Body of pancreas (tissue), 4 donors: ENCODE results near the gene LBH.

ENCODE experiments used
- CTCF ChIP-seq, 7 experiments: fragments of 450-650 bp in 4 of 7; fragments of 200-600 bp in 3 of 7; sonication (generic) in 3 of 7; IDR thresholded peaks; one replicate each; pipeline ENCODE4 v1.5.1; 2016 to 2019; ENCODE audit warnings: antibody characterized with exemption in 7 of 7
- POLR2A ChIP-seq, 3 donors: fragments of 450-650 bp; IDR thresholded peaks; one replicate each; pipeline ENCODE4 v1.6.1; 2016; ENCODE audit warnings: antibody characterized with exemption in 3 of 3, mild to moderate bottlenecking in 2 of 3

- TF ChIP-seq CTCF (IDR thresholded peaks at IDR 0.05), result no peak
- TF ChIP-seq POLR2A (IDR thresholded peaks at IDR 0.05), result no peak
Measured at GRCh38 chr2:30266051-30266621, 34.8 kb downstream of the LBH start.
